Progenitor cell of endocrine pancreas (in vitro differentiated cells): Measurements from ENCODE around the gene PCDHGA10. TPM values are rescaled to one million over a fixed set of nuclear protein-coding genes. Genes with fewer than 3 reads are reported as not detected.

Experiments used
- DNase-seq: peaks from one replicate; pipeline ENCODE4 v3.0.0; 2021; ENCODE audit warnings: low spot score; ENCODE audit not compliant: unreplicated experiment
- H3K27ac Mint-ChIP-seq: 2 replicates; pipeline ENCODE4 v1.8.0; 2021; ENCODE audit warnings: mild to moderate bottlenecking, moderate library complexity, mixed read lengths
- H3K27me3 Mint-ChIP-seq: 2 replicates; pipeline ENCODE4 v1.8.0; 2021; ENCODE audit warnings: mixed read lengths
- H3K36me3 Mint-ChIP-seq: 2 replicates; pipeline ENCODE4 v1.8.0; 2022; ENCODE audit warnings: mixed read lengths; ENCODE audit not compliant: insufficient read depth
- H3K4me1 Mint-ChIP-seq: 2 replicates; pipeline ENCODE4 v1.8.0; 2021; ENCODE audit warnings: low read depth, mixed read lengths
- H3K4me3 Mint-ChIP-seq: 2 replicates; pipeline ENCODE4 v1.8.0; 2021; ENCODE audit warnings: low read depth, mild to moderate bottlenecking, moderate library complexity, mixed read lengths
- H3K9me3 Mint-ChIP-seq: 2 replicates; pipeline ENCODE4 v1.8.0; 2021; ENCODE audit warnings: low read depth, mixed read lengths
- CTCF ChIP-seq: fragments of 200-600 bp; sonication (generic); IDR thresholded peaks from one replicate; pipeline ENCODE4 v1.5.0; 2021; ENCODE audit warnings: antibody characterized with exemption, mild to moderate bottlenecking; ENCODE audit not compliant: unreplicated experiment
- total RNA-seq: library from RNA; stranded (reverse); gene quantifications from 2 replicates; pipeline ENCODE4 v1.2.1, GENCODE V29; 2021

Gene PCDHGA10
- total RNA-seq, 1 donor from 2014 or later, result 14.6 TPM

DNA sequence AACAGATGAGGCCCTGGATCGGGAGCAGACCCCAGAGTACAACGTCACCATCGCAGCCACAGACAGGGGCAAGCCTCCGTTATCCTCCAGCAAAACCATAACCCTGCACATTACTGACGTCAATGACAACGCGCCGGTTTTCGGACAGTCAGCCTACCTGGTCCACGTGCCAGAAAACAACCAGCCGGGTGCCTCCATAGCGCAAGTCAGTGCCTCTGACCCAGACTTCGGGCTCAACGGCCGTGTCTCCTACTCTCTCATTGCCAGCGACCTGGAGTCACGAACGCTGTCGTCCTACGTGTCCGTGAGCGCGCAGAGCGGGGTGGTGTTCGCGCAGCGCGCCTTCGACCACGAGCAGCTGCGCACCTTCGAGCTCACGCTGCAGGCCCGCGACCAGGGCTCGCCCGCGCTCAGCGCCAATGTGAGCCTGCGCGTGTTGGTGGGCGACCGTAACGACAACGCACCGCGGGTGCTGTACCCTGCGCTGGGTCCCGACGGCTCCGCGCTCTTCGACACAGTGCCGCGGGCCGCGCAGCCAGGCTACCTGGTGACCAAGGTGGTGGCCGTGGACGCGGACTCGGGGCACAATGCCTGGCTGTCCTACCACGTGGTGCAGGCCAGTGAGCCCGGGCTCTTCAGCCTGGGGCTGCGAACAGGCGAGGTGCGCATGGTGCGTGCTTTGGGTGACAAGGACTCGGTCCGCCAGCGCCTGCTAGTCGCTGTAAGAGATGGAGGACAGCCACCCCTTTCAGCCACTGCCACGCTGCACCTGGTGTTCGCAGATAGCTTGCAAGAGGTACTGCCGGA lies 6.5 kb downstream of the PCDHGA10 start:
- TF ChIP-seq CTCF, result no peak
- no peaks in the 10 kb centered on the region for H3K4me1 Mint-ChIP-seq
- no peak for DNase-seq
- peaks cover 67% of the 10 kb centered on the region for H3K36me3 Mint-ChIP-seq
- peak overlapping the region; percentile 91 for H3K27ac Mint-ChIP-seq
- peaks cover 52% of the 10 kb centered on the region for H3K9me3 Mint-ChIP-seq
- H3K4me3 Mint-ChIP-seq, result no peak overlapping the region
- no peaks in the 10 kb centered on the region for H3K27me3 Mint-ChIP-seq

GRCh38 chr5:141420855-141421488 lies 8.2 kb downstream of the PCDHGA10 start, which contains the start of gene PCDHGA11:
TSS of gene PCDHGA11 (plus strand) at chr5:141421051. CDS start at chr5:141421228, 177 bp downstream.
- H3K27ac Mint-ChIP-seq, result peak within 1 kb of the TSS; percentile 93
- peak within 1 kb of the TSS; percentile 41 for H3K4me3 Mint-ChIP-seq
- no peak for TF ChIP-seq CTCF
- no peak for DNase-seq
- no peaks in the 10 kb centered on the region for H3K4me1 Mint-ChIP-seq
- H3K27me3 Mint-ChIP-seq, result no peaks in the 10 kb centered on the region
- H3K9me3 Mint-ChIP-seq, result peaks cover 53% of the 10 kb centered on the region
- H3K36me3 Mint-ChIP-seq, result peaks cover 68% of the 10 kb centered on the region

GRCh38 chr5:141421489-141421855 lies 8.7 kb downstream of the PCDHGA10 start:
- Mint-ChIP-seq H3K9me3 (peaks cover 53% of the 10 kb centered on the region), H3K4me1 (no peaks in the 10 kb centered on the region), H3K27ac (peak overlapping the region; percentile 52), H3K36me3 (peaks cover 68% of the 10 kb centered on the region), H3K27me3 (no peaks in the 10 kb centered on the region), H3K4me3 (no peak overlapping the region)
- DNase-seq, result no peak
- no peak for TF ChIP-seq CTCF

GRCh38 chr5:141422742-141423291 lies 10.0 kb downstream of the PCDHGA10 start:
- peaks cover 71% of the 10 kb centered on the region for H3K36me3 Mint-ChIP-seq
- no peak for TF ChIP-seq CTCF
- no peaks in the 10 kb centered on the region for H3K27me3 Mint-ChIP-seq
- no peak overlapping the region for H3K4me3 Mint-ChIP-seq
- H3K9me3 Mint-ChIP-seq, result peaks cover 59% of the 10 kb centered on the region
- no peaks in the 10 kb centered on the region for H3K4me1 Mint-ChIP-seq
- DNase-seq, result no peak
- H3K27ac Mint-ChIP-seq, result no peak overlapping the region

DNA sequence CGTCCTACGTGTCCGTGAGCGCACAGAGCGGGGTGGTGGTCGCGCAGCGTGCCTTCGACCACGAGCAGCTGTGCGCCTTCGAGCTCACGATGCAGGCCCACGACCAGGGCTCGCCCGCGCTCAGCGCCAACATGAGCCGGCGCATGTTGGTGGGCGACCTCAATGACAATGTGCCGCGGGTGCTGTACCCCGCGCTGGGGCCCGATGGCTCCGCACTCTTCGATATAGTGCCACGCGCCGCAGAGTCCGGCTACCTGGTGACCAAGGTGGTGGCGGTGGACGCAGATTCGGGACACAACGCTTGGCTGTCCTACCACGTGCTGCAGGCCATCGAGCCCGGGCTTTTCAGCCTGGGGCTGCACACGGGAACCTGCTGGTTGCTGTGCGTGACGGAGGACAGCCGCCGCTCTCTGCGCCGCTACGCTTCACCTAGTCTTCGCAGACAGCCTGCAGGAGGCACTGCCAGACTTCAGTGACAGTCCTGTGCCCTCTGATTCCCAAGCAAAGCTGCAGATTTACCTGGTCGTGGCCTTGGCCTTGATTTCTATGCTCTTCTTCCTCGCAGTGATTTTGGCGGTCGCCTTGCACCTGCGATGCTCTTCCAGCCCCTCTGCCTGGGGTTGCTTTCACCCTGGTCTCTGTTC lies 15.1 kb downstream of the PCDHGA10 start:
- Mint-ChIP-seq H3K27me3 (no peaks in the 10 kb centered on the region), H3K27ac (peak overlapping the region; percentile 79)

More for the DNA sequence above, 15.1 kb downstream of the PCDHGA10 start:
- H3K9me3 Mint-ChIP-seq, result peaks cover 55% of the 10 kb centered on the region
- no peak overlapping the region for H3K4me3 Mint-ChIP-seq
- no peaks in the 10 kb centered on the region for H3K4me1 Mint-ChIP-seq
- peaks cover 65% of the 10 kb centered on the region for H3K36me3 Mint-ChIP-seq
- no peak for DNase-seq
- no peak for TF ChIP-seq CTCF
